GM12891 (cell line): ENCODE data around the gene VPS13D.

ENCODE experiments used
- POLR2A ChIP-seq: IDR thresholded peaks from 2 replicates; pipeline ENCODE4 v1.6.1; 2011; ENCODE audit warnings: low read depth, low read length, control low read depth
- POLR2AphosphoS5 ChIP-seq: IDR thresholded peaks from 2 replicates; pipeline ENCODE4 v1.6.1; 2011; ENCODE audit warnings: low read depth, low read length, control low read depth
- POU2F2 ChIP-seq: IDR thresholded peaks from 2 replicates; pipeline ENCODE4 v1.6.1; 2011; ENCODE audit warnings: low read depth, mild to moderate bottlenecking, control low read depth, low read length, moderate library complexity
- SPI1 ChIP-seq: IDR thresholded peaks from 2 replicates; pipeline ENCODE4 v1.6.1; 2011; ENCODE audit warnings: low read depth, low read length, control low read depth
- TAF1 ChIP-seq: IDR thresholded peaks from 2 replicates; pipeline ENCODE4 v1.6.1; 2011; ENCODE audit warnings: low read depth, low read length, control low read depth

- TF ChIP-seq TAF1 (no peak), POLR2AphosphoS5 (no peak), POLR2A (no peak), SPI1 (no peak), POU2F2 (no peak)
Observed at GRCh38 chr1:12561121-12561520, 331.3 kb downstream of the VPS13D start.
